Calu3 (cell line): ENCODE data around the gene B3GLCT. TPM values are rescaled to one million over a fixed set of nuclear protein-coding genes. Genes with fewer than 3 reads are reported as not detected.

Source experiments
- BruUV-seq: library from RNA; stranded (reverse); fragments of 400-500 nt; replicated peaks from 2 replicates; lab custom pipeline; 2021; lab: Mats Ljungman, UMichigan
- CTCF ChIA-PET: fragments of 300-600 bp; sonication (Branson Sonifier 250); formaldehyde crosslinking; loops from one replicate; lab custom pipeline; 2022; ENCODE audit warnings: antibody characterized with exemption; lab: Charles Lee
- DNase-seq: peaks from one replicate; pipeline ENCODE4 v3.0.0; 2022
- H3K27ac Mint-ChIP-seq: one replicate; pipeline ENCODE4 v1.8.0; 2022; ENCODE audit warnings: mixed read lengths; ENCODE audit not compliant: unreplicated experiment
- H3K27me3 Mint-ChIP-seq: one replicate; pipeline ENCODE4 v1.8.0; 2022; ENCODE audit warnings: mixed read lengths; ENCODE audit not compliant: unreplicated experiment
- H3K36me3 Mint-ChIP-seq: one replicate; pipeline ENCODE4 v1.8.0; 2022; ENCODE audit warnings: mild to moderate bottlenecking, moderate library complexity, mixed read lengths; ENCODE audit not compliant: insufficient read depth, unreplicated experiment
- H3K4me1 Mint-ChIP-seq: one replicate; pipeline ENCODE4 v1.8.0; 2022; ENCODE audit warnings: mild to moderate bottlenecking, low read depth, mixed read lengths; ENCODE audit not compliant: unreplicated experiment
- H3K4me3 Mint-ChIP-seq: one replicate; pipeline ENCODE4 v1.8.0; 2022; ENCODE audit warnings: mild to moderate bottlenecking, low read depth, moderate library complexity, mixed read lengths; ENCODE audit not compliant: unreplicated experiment
- H3K9me3 Mint-ChIP-seq: one replicate; pipeline ENCODE4 v1.8.0; 2022; ENCODE audit warnings: low read depth, mixed read lengths; ENCODE audit not compliant: unreplicated experiment
- intact Hi-C: fragments of 100-400 bp; cut with micrococcal nuclease; formaldehyde crosslinking; loops from one replicate; pipeline ENCODE4 v1.10.0; 2022; ENCODE audit not compliant: unreplicated experiment
- total RNA-seq: library from RNA; stranded (reverse); gene quantifications from 2 replicates; pipeline ENCODE4 v1.2.3, GENCODE V29; 2022
- TF ChIP-seq, protein P1 (sequence below): fragments of 200-600 bp; IDR thresholded peaks from one replicate; pipeline ENCODE4 v1.8.0; 2022; ENCODE audit warnings: antibody characterized with exemption; ENCODE audit not compliant: unreplicated experiment

Gene B3GLCT
- total RNA-seq, 1 experiment from 2014 or later: 5.1 TPM

DNA sequence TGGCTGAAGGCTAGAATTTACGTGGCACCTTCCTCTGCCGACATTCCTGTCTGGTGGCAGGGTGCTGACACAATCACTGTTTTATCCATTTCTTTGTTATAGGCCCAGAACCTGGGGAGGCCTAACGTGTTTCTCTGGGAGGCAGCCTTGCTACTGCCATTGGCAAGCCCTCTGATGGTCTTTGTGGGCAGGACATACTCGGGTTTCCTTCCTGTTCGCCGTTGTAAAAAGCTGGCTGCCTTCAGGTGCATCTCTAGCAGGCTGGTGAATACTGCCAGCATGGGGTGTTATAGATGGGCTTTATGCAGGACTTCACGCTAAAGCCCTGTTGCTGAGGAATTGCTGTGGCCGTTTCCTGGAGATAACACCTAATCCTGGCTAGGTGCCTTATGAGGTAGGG, 28.1 kb downstream of the B3GLCT start:
- CTCF ChIA-PET: no interaction called here
- Mint-ChIP-seq H3K36me3 (no peaks in the 10 kb centered on the region), H3K4me3 (no peak overlapping the region), H3K4me1 (no peaks in the 10 kb centered on the region), H3K27ac (no peak overlapping the region), H3K9me3 (no peaks in the 10 kb centered on the region), H3K27me3 (no peaks in the 10 kb centered on the region)
- no peak for DNase-seq
- no TSS peak for BruUV-seq
- intact Hi-C loops: no loop called here
- TF ChIP-seq, protein P1, sequence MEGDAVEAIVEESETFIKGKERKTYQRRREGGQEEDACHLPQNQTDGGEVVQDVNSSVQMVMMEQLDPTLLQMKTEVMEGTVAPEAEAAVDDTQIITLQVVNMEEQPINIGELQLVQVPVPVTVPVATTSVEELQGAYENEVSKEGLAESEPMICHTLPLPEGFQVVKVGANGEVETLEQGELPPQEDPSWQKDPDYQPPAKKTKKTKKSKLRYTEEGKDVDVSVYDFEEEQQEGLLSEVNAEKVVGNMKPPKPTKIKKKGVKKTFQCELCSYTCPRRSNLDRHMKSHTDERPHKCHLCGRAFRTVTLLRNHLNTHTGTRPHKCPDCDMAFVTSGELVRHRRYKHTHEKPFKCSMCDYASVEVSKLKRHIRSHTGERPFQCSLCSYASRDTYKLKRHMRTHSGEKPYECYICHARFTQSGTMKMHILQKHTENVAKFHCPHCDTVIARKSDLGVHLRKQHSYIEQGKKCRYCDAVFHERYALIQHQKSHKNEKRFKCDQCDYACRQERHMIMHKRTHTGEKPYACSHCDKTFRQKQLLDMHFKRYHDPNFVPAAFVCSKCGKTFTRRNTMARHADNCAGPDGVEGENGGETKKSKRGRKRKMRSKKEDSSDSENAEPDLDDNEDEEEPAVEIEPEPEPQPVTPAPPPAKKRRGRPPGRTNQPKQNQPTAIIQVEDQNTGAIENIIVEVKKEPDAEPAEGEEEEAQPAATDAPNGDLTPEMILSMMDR: no peak

DNA sequence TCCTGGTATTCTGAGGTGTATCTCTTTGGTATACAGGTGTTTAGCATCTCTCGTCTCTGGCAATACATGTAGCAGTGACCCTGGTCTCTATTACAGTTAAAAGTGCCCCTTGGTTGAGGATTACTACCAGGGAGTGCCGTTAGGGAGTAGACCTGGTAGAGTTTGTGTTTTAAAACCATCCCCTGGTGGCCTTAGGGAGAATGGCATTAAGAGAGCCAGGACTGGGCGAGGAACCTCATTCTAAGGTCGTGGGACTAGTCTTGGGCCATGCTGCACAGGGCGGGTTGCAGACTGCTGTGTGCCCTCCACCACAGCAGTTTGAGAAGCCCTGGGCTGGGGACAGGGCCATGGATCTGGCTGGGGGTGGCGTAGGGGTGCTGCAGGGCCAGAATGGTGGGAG, 35.0 kb downstream of the B3GLCT start:
- no peaks in the 10 kb centered on the region for H3K27me3 Mint-ChIP-seq
- TF ChIP-seq, protein P1: peak; percentile 13
- intact Hi-C loops: no loop called here
- H3K4me1 Mint-ChIP-seq: no peaks in the 10 kb centered on the region
- CTCF ChIA-PET: no interaction called here
- no peak overlapping the region for H3K27ac Mint-ChIP-seq
- no TSS peak for BruUV-seq
- no peaks in the 10 kb centered on the region for H3K9me3 Mint-ChIP-seq
- H3K36me3 Mint-ChIP-seq: no peaks in the 10 kb centered on the region
- H3K4me3 Mint-ChIP-seq: no peak overlapping the region
- DNase-seq: no peak

DNA sequence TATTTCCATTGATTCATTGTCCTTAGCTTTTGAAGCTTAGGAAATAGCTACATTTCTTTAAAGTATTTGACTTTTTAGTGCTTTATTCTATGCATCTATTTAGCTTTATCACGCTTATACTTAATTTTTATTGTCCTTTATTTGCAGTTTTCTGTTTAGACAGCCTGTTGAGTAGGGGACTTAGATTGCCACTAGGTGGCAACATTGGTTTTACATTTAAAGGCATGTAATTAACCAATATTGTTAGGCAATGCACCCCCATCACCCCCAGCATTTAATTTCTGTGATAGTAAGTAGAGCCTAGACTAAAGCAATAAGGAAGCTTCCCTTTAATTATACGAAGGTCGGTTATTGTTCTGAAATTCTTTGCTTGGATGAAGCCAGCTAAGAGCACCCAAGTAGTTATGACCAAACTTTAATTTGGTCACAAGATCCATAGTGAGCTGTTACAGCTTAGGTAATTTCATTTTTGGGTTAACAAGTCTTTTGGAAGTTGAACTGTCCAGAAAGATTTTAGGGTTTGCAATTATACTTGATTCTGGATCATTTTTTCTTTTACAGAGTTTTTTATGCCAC, 36.5 kb downstream of the B3GLCT start:
- no peaks in the 10 kb centered on the region for H3K4me1 Mint-ChIP-seq
- DNase-seq: no peak
- no peaks in the 10 kb centered on the region for H3K9me3 Mint-ChIP-seq
- TF ChIP-seq, protein P1: no peak
- no peak overlapping the region for H3K27ac Mint-ChIP-seq
- CTCF ChIA-PET: interaction anchor here (1.2 to 1.4 kb wide), 2 partner anchors 10 to 188 kb away, joined by 6 to 10 read pairs; no protein-coding TSS in a partner anchor
- no peak overlapping the region for H3K4me3 Mint-ChIP-seq
- no peaks in the 10 kb centered on the region for H3K36me3 Mint-ChIP-seq
- no TSS peak for BruUV-seq
- H3K27me3 Mint-ChIP-seq: no peaks in the 10 kb centered on the region
- intact Hi-C loops: loop anchor here (1.0 kb wide), 2 partner anchors 173 to 188 kb away; no protein-coding TSS in a partner anchor

DNA sequence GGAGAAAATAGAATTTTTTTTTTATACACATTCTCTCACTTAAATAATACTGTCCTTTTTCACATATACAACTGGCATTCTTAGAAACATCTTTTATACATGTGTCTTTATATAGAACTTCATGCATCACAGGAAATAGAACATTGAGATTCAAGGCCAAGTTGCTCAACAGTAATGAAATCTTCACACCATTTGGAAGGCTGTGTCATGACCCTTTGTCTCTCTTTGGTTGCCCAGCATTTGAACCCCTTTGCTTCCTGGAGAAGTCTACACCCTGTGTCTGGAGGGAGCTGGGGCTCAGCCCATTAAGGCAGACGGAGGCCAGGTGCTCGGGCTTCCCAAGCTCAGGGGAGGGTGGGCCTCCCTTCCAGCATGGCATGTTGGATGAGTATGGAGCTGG, 41.1 kb downstream of the B3GLCT start:
- H3K27ac Mint-ChIP-seq: no peak overlapping the region
- CTCF ChIA-PET: no interaction called here

More for the DNA sequence above, 41.1 kb downstream of the B3GLCT start:
- no TSS peak for BruUV-seq
- no peak for DNase-seq
- TF ChIP-seq, protein P1: no peak
- Mint-ChIP-seq H3K9me3 (no peaks in the 10 kb centered on the region), H3K27me3 (no peaks in the 10 kb centered on the region), H3K36me3 (no peaks in the 10 kb centered on the region), H3K4me3 (no peak overlapping the region), H3K4me1 (no peaks in the 10 kb centered on the region)
- intact Hi-C loops: loop anchor here (10.0 kb wide), 1 partner anchor 504 kb away; no protein-coding TSS in a partner anchor
